VCaP (cell line): ENCODE results near the gene RPSA.
A peak's percentile ranks its signal among the peaks of the same experiment; 100 is the strongest.
"Not testable (repeated sequence)": the region's sequence is repeated elsewhere in the genome, so short reads cannot be mapped to it uniquely, and the experiment has no call there.

Experiments used
- H3K27ac ChIP-seq: fragments of 450-650 bp; 2 replicates; pipeline ENCODE4 v1.5.1; 2017
- TF ChIP-seq, protein P1 (sequence below): fragments of 450-650 bp; conservative IDR thresholded peaks from 2 replicates; pipeline ENCODE4 v1.5.1; 2017; ENCODE audit warnings: mild to moderate bottlenecking, moderate library complexity

RPSA gene

GRCh38 chr3:39406368-39407258, at the start of gene RPSA:
Gene RPSA (plus strand): TSS chr3:39406720. CDS start chr3:39407654, 934 bp downstream.
- peak within 1 kb of the TSS; percentile 96 for H3K27ac ChIP-seq
- TF ChIP-seq, protein P1, sequence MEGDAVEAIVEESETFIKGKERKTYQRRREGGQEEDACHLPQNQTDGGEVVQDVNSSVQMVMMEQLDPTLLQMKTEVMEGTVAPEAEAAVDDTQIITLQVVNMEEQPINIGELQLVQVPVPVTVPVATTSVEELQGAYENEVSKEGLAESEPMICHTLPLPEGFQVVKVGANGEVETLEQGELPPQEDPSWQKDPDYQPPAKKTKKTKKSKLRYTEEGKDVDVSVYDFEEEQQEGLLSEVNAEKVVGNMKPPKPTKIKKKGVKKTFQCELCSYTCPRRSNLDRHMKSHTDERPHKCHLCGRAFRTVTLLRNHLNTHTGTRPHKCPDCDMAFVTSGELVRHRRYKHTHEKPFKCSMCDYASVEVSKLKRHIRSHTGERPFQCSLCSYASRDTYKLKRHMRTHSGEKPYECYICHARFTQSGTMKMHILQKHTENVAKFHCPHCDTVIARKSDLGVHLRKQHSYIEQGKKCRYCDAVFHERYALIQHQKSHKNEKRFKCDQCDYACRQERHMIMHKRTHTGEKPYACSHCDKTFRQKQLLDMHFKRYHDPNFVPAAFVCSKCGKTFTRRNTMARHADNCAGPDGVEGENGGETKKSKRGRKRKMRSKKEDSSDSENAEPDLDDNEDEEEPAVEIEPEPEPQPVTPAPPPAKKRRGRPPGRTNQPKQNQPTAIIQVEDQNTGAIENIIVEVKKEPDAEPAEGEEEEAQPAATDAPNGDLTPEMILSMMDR = peak; percentile 55

- TF ChIP-seq, protein P1 = no peak
These were observed 48.2 kb upstream of the RPSA start for GRCh38 chr3:39358333-39358732.

DNA sequence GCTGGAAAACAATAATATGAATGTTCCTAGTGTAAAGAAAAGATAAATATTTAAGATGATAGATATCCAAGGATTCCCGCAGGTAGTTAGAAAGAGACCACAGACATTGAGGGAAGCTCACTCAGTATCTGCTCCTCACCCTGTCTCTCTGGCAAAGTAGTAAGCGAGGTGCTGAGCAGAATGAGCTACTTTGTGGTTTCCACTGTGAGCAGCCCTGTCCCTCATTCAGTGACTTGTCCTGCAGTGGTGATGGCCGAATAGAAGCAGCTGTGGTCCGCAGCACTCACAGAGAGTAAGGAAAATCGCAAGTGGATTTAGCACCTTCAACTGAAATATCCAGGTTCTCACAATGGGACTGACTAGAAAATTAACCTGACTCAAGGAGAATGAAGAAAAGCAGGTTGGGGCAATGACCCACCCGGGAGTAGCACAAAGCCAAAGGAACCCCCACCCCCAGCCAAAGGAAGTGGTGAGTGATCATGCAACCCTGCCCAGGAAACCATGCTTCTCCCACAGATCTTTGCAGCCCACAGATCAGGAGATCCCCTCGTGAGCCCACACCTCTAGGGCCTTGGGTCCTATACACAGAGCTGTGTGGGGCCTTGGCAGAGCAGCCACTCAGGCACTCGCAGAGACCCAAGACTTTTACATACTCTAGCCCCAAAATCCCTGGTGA, 45.1 kb upstream of the RPSA start:
- no peak overlapping the region for H3K27ac ChIP-seq
- TF ChIP-seq, protein P1 = no peak

More at GRCh38 chr3:39358333-39358732, 48.2 kb upstream of the RPSA start:
- H3K27ac ChIP-seq = no peak overlapping the region

DNA sequence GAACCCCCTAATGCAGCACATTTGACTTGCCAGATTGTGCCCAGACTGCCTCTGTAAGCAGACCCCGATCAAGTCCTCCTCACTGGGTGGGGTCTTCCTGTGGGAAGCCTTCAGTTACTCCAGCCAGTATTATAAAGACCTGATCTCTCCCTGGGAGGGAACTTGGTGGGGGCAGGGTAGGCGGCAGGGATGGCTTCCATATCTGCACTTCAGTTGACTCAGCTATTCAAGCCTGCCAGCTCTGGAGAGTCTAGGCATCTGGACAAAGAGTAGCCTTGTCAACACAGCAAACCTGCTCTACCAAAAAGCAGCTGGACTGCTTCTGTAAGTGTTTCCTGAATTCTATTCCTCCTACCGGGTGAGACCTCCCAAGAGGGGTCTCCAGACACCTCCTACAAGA, 44.3 kb upstream of the RPSA start:
- H3K27ac ChIP-seq = no peak overlapping the region
- TF ChIP-seq, protein P1 = no peak

- TF ChIP-seq, protein P1 = no peak
- H3K27ac ChIP-seq = no peak overlapping the region
These were observed 43.7 kb upstream of the RPSA start for GRCh38 chr3:39362812-39363211.

GRCh38 chr3:39370450-39370849, 36.1 kb upstream of the RPSA start:
- not testable (repeated sequence) for H3K27ac ChIP-seq

GRCh38 chr3:39372833-39373232, 33.7 kb upstream of the RPSA start:
- TF ChIP-seq, protein P1 = no peak
- no peak overlapping the region for H3K27ac ChIP-seq
